MM.1S (cell line): Measurements from ENCODE around the gene TTC24.
"Not testable (repeated sequence)": the region's sequence is repeated elsewhere in the genome, so short reads cannot be mapped to it uniquely, and the experiment has no call there.

ENCODE experiments used
- DNase-seq: peaks from one replicate; pipeline ENCODE4 v3.0.0-alpha.2; 2015
- H2AFZ ChIP-seq: fragments of 300-600 bp; sonication (generic); 2 replicates; pipeline ENCODE4 v1.6.0; 2016; ENCODE audit warnings: antibody characterized with exemption, low read length
- H3F3A ChIP-seq: fragments of 300-600 bp; sonication (generic); 2 replicates; pipeline ENCODE4 v1.6.1; 2016; ENCODE audit warnings: mild to moderate bottlenecking, antibody characterized with exemption, low read length, moderate library complexity, mixed read lengths; ENCODE audit not compliant: insufficient read depth
- H3K27ac ChIP-seq: fragments of 300-600 bp; sonication (generic); 2 replicates; pipeline ENCODE4 v1.5.1; 2016; ENCODE audit warnings: mild to moderate bottlenecking, low read length
- H3K27me3 ChIP-seq: fragments of 300-600 bp; sonication (generic); replicated peaks from 2 replicates; pipeline ENCODE4 v1.6.0; 2016; ENCODE audit warnings: low read length; ENCODE audit not compliant: insufficient read depth
- H3K36me3 ChIP-seq: fragments of 300-600 bp; sonication (generic); replicated peaks from 2 replicates; pipeline ENCODE4 v1.6.1; 2016; ENCODE audit warnings: mild to moderate bottlenecking, low read length, mixed read lengths; ENCODE audit not compliant: insufficient read depth
- H3K4me1 ChIP-seq: fragments of 300-600 bp; sonication (generic); 2 replicates; pipeline ENCODE4 v1.6.1; 2016; ENCODE audit warnings: low read length, mixed read lengths
- H3K4me2 ChIP-seq: fragments of 300-600 bp; sonication (generic); 2 replicates; pipeline ENCODE4 v1.6.0; 2016; ENCODE audit warnings: low read depth, low read length
- H3K4me3 ChIP-seq: fragments of 300-600 bp; sonication (generic); 2 replicates; pipeline ENCODE4 v1.5.1; 2016; ENCODE audit warnings: low read length, mixed read lengths
- H3K79me2 ChIP-seq: fragments of 300-600 bp; sonication (generic); 2 replicates; pipeline ENCODE4 v1.6.1; 2016; ENCODE audit warnings: mixed run types, low read length, mixed read lengths
- H3K9ac ChIP-seq: fragments of 300-600 bp; sonication (generic); 2 replicates; pipeline ENCODE4 v1.6.1; 2016; ENCODE audit warnings: low read length, mixed read lengths
- H3K9me2 ChIP-seq: fragments of 300-600 bp; sonication (generic); replicated peaks from 2 replicates; pipeline ENCODE4 v1.6.1; 2016; ENCODE audit warnings: mild to moderate bottlenecking, low read length, mixed read lengths; ENCODE audit not compliant: insufficient read depth
- H3K9me3 ChIP-seq: fragments of 300-600 bp; sonication (generic); replicated peaks from 2 replicates; pipeline ENCODE4 v1.6.1; 2016; ENCODE audit warnings: mild to moderate bottlenecking, low read length, mixed read lengths; ENCODE audit not compliant: insufficient read depth
- H4K20me1 ChIP-seq: fragments of 300-600 bp; sonication (generic); 2 replicates; pipeline ENCODE4 v1.6.1; 2016; ENCODE audit warnings: mild to moderate bottlenecking, low read length, moderate library complexity, mixed read lengths; ENCODE audit not compliant: insufficient read depth
- CTCF ChIP-seq: fragments of 300-600 bp; sonication (generic); IDR thresholded peaks from 2 replicates; pipeline ENCODE4 v1.5.1; 2016; ENCODE audit warnings: antibody characterized with exemption, low read length, mixed read lengths
- EZH2 ChIP-seq: fragments of 300-600 bp; sonication (generic); optimal IDR thresholded peaks from 2 replicates; pipeline ENCODE3; 2017; ENCODE audit warnings: low read depth, mild to moderate bottlenecking, antibody characterized with exemption, low read length, mixed read lengths
- EZH2phosphoT487 ChIP-seq: fragments of 300-600 bp; sonication (generic); IDR thresholded peaks from 2 replicates; pipeline ENCODE4 v1.6.1; 2018; ENCODE audit warnings: antibody characterized with exemption, low read length

Gene TTC24

DNA sequence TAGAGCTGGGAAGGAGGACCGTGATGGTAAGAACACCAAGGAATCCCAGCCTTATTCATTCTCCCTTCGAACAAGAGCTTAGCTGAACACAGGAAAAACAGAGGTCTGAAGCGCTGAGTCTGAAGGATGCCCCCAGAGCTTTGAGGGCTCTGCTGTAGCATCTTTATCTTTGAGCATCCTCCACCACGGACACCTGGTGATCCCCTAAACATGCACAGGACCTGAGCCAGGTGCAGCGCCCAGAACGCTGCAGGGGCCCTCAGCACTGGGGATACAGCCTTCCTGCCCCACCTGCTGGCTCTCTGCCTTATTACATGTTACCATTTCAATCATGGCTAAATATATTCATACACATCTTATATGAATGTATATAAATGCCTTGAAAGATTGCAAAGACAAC, 29.5 kb downstream of the TTC24 start:
- Histone ChIP-seq H3K27ac (no peak overlapping the region), H3K79me2 (no peaks in the 10 kb centered on the region), H3K9me3 (no peaks in the 10 kb centered on the region), H3F3A (0 out of 2 replicates have a peak, but pooled peaks cover 4% of the 10 kb centered on the region), H3K27me3 (peaks cover 40% of the 10 kb centered on the region), H3K9me2 (no peaks in the 10 kb centered on the region), H3K9ac (no peak overlapping the region), H4K20me1 (no peaks in the 10 kb centered on the region), H3K4me2 (no peak overlapping the region), H2AFZ (no peak overlapping the region), H3K4me1 (0 out of 2 replicates have a peak, but pooled peaks cover 5% of the 10 kb centered on the region), H3K36me3 (no peaks in the 10 kb centered on the region), H3K4me3 (no peak overlapping the region)
- TF ChIP-seq CTCF = peak; percentile 88
- TF ChIP-seq EZH2 = no peak
- peak; percentile 85 for DNase-seq

GRCh38 chr1:156610072-156610471, 30.5 kb downstream of the TTC24 start:
- not testable (repeated sequence) for H3K9me3 ChIP-seq, H3K36me3 ChIP-seq, H3K9ac ChIP-seq, H2AFZ ChIP-seq, H3K27ac ChIP-seq, H3K4me1 ChIP-seq, H3K9me2 ChIP-seq, H3K79me2 ChIP-seq, H3K4me2 ChIP-seq, H3K4me3 ChIP-seq, DNase-seq, H3F3A ChIP-seq, H4K20me1 ChIP-seq
- H3K27me3 ChIP-seq = peaks cover 48% of the 10 kb centered on the region

DNA sequence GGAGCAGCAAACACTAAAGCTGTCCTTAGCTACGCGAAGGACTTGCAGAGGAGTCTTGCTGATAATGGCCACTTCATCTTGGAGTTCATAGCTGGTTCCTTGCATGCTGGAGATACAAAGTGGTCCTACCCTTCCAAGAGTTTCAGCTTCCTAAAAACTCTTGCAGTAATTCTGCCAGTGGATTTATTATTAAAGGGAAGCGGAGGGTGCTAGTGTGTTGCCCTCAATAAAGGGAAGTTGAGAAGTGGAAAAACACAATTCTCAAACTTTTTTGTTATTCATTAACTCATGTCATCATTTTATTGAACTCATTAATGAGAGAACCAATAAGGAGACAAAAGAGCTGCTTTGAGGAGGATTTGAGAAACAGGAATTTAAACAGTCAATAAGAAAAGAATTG, 33.1 kb downstream of the TTC24 start:
- peaks cover 64% of the 10 kb centered on the region for H3K27me3 ChIP-seq
- no peak overlapping the region for H3K4me2 ChIP-seq
- no peak for DNase-seq
- H2AFZ ChIP-seq = no peak overlapping the region
- H3K9me3 ChIP-seq = no peaks in the 10 kb centered on the region
- H3K9me2 ChIP-seq = no peaks in the 10 kb centered on the region
- H3F3A ChIP-seq = 0 out of 2 replicates have a peak, but pooled peaks cover 4% of the 10 kb centered on the region
- no peaks in the 10 kb centered on the region for H3K36me3 ChIP-seq
- no peaks in the 10 kb centered on the region for H3K79me2 ChIP-seq
- H4K20me1 ChIP-seq = no peaks in the 10 kb centered on the region
- no peak for TF ChIP-seq EZH2
- no peak overlapping the region for H3K4me3 ChIP-seq
- no peak overlapping the region for H3K27ac ChIP-seq
- H3K4me1 ChIP-seq = 0 out of 2 replicates have a peak, but pooled peaks cover 5% of the 10 kb centered on the region
- no peak overlapping the region for H3K9ac ChIP-seq

GRCh38 chr1:156615946-156616345, 36.4 kb downstream of the TTC24 start:
- no peak overlapping the region for H3K4me3 ChIP-seq
- H3K4me2 ChIP-seq = no peak overlapping the region
- H3K9ac ChIP-seq = no peak overlapping the region

More at GRCh38 chr1:156615946-156616345, 36.4 kb downstream of the TTC24 start:
- no peaks in the 10 kb centered on the region for H3K36me3 ChIP-seq
- H4K20me1 ChIP-seq = no peaks in the 10 kb centered on the region
- no peak overlapping the region for H2AFZ ChIP-seq
- no peak for TF ChIP-seq CTCF
- no peak for TF ChIP-seq EZH2phosphoT487
- TF ChIP-seq EZH2 = no peak
- peaks cover 87% of the 10 kb centered on the region for H3K27me3 ChIP-seq
- H3F3A ChIP-seq = no peaks in the 10 kb centered on the region
- H3K9me3 ChIP-seq = no peaks in the 10 kb centered on the region
- DNase-seq = no peak
- H3K4me1 ChIP-seq = no peaks in the 10 kb centered on the region
- no peak overlapping the region for H3K27ac ChIP-seq
- no peaks in the 10 kb centered on the region for H3K9me2 ChIP-seq
- no peaks in the 10 kb centered on the region for H3K79me2 ChIP-seq
